HG03469 (cell line): ENCODE data around the gene TEX44.

Source experiments
- ATAC-seq: cut with Tn5 transposase; IDR thresholded peaks from one replicate; pipeline ENCODE4 v1.9.1; 2021; ENCODE audit warnings: mild to moderate bottlenecking, moderate library complexity, moderate number of reproducible peaks; ENCODE audit not compliant: unreplicated experiment

TEX44 gene

GRCh38 chr2:231632559-231633142 is 40.0 kb downstream of the TEX44 start:
- no peak for ATAC-seq

GRCh38 chr2:231633241-231633976 is 40.7 kb downstream of the TEX44 start:
- ATAC-seq: no peak

GRCh38 chr2:231634412-231634811 is 41.7 kb downstream of the TEX44 start:
- no peak for ATAC-seq

GRCh38 chr2:231634951-231635875 is 42.5 kb downstream of the TEX44 start:
- ATAC-seq: no peak

- ATAC-seq: no peak
These were observed 47.6 kb downstream of the TEX44 start for GRCh38 chr2:231640241-231640640.

GRCh38 chr2:231640641-231641111 is 48.0 kb downstream of the TEX44 start:
- ATAC-seq: no peak

- ATAC-seq: no peak
These were observed 50.2 kb downstream of the TEX44 start for GRCh38 chr2:231642631-231643494.

GRCh38 chr2:231643495-231643888 is 50.8 kb downstream of the TEX44 start:
- ATAC-seq: no peak
